Retinal pigment epithelial cell (primary cell): ENCODE results near the gene TSPAN5.

Source experiments
- DNase-seq: peaks from one replicate; pipeline ENCODE4 v3.0.0-alpha.2; 2010; ENCODE audit warnings: low read depth
- H3K4me3 ChIP-seq: 2 replicates; pipeline ENCODE4 v1.5.1; 2011; ENCODE audit warnings: mild to moderate bottlenecking, low read length, control low read depth, moderate library complexity
- TF ChIP-seq, protein P1 (sequence below): conservative IDR thresholded peaks from 2 replicates; pipeline ENCODE4 v1.5.1; 2011; ENCODE audit warnings: low read depth, low read length, control low read depth, inconsistent platforms

Gene TSPAN5

DNA sequence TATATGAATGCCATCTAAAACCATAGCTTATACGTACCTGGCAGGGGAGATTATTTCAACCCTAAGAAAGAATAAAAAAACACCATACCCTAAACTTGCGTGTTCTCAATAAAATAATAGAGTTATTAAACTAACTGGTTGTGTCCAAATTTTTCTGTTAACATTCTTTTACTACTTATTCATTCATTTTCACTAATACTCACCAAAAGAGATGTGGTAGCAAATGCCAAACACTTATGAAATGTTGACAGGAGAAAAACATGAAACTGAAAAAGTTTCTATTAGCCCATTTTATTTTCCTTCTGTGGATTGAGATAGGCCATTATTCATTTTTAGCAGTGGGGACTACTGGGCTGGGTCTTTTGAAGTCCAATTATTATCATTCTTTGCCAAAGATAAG is 102.0 kb downstream of the TSPAN5 start:
- no peak overlapping the region for H3K4me3 ChIP-seq

DNA sequence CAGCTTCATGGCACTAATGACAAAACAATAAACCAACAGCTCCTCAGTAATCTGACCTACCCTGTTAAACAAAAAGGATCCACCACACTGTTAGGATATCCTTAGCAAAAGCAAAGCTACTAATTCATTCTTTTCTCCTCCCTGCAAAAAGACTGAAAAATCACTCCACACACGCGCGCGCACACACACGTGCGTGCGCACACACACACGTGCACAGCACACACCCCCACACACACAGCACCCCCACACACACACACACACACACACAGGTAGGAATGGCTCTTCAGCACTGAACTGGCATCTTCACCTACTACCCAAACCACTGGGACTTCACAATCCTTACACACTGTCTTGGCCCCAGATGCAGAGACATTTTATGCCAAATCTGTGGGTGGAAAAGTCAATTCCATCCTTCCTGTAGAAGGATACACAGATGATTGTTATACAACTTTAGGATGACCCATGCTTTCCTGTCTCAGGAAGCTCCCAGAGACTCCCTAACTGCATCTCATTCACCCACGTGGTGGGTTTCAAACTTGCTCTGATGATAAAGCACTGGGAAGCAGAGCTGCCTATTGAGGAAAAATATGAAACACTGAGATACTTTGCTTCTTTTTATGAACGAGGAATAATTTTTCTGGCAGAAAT is 102.5 kb downstream of the TSPAN5 start:
- no peak for DNase-seq
- TF ChIP-seq, protein P1, sequence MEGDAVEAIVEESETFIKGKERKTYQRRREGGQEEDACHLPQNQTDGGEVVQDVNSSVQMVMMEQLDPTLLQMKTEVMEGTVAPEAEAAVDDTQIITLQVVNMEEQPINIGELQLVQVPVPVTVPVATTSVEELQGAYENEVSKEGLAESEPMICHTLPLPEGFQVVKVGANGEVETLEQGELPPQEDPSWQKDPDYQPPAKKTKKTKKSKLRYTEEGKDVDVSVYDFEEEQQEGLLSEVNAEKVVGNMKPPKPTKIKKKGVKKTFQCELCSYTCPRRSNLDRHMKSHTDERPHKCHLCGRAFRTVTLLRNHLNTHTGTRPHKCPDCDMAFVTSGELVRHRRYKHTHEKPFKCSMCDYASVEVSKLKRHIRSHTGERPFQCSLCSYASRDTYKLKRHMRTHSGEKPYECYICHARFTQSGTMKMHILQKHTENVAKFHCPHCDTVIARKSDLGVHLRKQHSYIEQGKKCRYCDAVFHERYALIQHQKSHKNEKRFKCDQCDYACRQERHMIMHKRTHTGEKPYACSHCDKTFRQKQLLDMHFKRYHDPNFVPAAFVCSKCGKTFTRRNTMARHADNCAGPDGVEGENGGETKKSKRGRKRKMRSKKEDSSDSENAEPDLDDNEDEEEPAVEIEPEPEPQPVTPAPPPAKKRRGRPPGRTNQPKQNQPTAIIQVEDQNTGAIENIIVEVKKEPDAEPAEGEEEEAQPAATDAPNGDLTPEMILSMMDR, result no peak
- no peak overlapping the region for H3K4me3 ChIP-seq

More for the DNA sequence above, 102.0 kb downstream of the TSPAN5 start:
- DNase-seq, result no peak
- TF ChIP-seq, protein P1, result no peak

DNA sequence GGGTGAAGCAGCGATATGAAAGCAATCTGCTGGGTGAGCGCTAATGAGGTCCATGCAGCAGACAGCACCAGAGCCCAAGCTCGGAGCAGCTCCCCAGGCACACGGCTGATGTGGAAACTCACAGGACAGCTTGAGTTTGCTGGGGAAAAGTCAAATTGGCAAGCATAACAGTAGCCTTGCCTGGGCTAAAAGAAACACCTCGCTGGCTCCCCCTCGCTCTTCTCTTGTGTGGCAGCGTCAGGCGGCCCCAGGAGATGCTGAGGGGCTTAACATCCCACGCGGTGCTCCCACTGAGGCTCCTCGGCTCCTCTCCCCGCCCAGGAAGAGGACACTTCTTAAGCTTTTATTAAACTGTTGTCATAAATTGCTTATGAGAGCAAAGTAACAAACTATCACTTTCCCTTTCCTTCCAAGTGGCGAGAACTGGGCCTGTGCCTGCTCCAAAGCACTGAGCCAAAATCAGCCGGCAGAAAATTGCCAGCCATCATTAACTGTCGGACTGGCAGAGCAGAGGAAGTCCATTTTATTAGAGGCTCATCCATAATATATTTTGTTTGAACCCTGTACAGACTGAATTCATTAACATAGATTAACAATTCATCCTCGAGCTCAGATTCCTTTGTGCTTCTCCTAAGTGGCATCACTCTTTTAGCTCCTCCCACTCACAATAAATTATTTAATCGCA is 111.4 kb downstream of the TSPAN5 start:
- no peak overlapping the region for H3K4me3 ChIP-seq
- DNase-seq, result no peak
- TF ChIP-seq, protein P1, result peak; percentile 13

DNA sequence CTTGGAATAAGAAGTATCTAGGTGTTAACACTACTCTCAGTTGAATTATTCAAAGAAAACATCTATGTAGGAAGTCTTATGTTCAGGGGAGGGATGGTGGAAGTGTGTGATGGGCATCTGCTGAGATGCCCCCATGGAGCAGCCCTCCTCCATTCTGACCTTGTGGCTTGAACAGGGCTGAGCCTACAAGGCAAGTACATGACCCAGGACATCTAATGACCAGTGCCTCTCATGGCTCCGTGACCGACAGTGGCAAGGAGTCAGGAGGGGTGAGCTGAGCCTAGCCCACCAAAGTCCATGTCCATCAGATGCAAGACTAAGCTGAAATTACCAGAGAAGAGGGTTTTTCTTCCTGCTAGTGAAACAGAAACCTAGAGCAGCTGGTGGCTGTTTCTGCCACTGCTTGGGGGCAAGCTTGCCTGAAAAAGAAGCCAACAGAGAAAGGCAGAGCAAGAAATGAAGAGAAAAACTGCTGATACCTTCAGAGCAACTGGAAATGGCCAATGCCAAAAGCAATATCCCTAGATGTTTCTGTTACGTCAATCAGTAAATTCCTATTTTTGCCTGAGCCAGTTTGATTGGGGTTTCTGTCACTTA is 113.5 kb downstream of the TSPAN5 start:
- DNase-seq, result no peak
- no peak overlapping the region for H3K4me3 ChIP-seq
- TF ChIP-seq, protein P1, result no peak

DNA sequence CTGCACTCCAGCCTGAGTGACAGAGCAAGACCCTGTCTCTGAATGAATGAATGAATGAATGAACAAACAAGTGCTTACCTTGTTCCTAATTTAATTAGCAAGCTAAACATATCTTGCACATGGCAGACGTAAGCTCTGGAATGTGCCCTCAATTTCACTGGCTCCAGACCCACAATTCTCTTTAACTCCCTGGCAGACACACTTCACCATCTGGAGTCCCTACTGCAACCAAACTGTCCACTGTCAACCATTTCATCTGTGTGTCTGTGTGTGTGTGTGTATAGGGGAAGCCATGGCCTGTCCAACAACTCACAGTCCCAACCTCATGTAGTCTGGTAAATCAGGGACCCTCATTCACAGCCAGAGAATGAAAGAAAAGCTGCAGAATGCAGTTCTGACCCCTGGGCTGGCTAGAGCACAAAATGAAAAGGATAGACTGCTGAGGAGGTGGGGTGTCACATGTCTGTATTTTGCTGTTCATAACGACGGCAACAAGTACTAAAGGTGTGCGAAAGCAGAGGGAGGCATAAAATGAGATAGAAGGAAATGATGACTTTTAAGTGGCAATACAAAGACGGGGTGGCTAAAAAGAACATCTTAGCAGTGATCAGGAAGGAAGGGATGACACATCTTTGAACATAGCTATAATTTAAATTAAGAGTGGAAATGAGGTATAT is 114.1 kb downstream of the TSPAN5 start:
- H3K4me3 ChIP-seq, result no peak overlapping the region
- TF ChIP-seq, protein P1, result no peak
- DNase-seq, result no peak

DNA sequence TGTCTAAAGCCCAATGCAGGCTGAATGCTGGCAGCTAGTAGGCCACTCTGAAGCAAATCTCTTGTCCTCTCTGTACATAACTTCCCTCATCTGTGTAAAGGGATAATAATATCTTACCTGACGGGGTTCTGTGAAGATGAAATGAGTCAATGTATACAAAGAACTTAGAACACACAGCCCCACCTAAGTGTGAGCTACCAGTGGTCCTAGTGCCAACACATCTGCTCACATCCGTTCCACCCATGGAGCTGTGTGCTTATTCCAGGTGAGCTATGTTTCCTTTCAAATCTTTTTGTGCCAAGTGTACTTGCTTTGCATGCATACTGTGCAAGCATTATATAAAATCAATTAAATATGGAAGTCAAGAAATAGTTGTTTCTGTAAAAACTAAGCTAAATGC is 116.4 kb downstream of the TSPAN5 start:
- H3K4me3 ChIP-seq, result no peak overlapping the region
- DNase-seq, result no peak
- TF ChIP-seq, protein P1, result no peak
